Loucy (cell line): ENCODE data around the gene ULK3.

Experiments used
- EZH2phosphoT487 ChIP-seq: fragments of 200-600 bp; IDR thresholded peaks from 2 replicates; pipeline ENCODE4 v1.6.1; 2018; ENCODE audit warnings: antibody characterized with exemption, mild to moderate bottlenecking, moderate library complexity, borderline replicate concordance
- TF ChIP-seq, protein P1 (sequence below): fragments of 200-600 bp; sonication (generic); conservative IDR thresholded peaks from 2 replicates; pipeline ENCODE4 v1.5.1; 2014; ENCODE audit warnings: mild to moderate bottlenecking, antibody characterized with exemption, low read length

- TF ChIP-seq EZH2phosphoT487 = no peak
- TF ChIP-seq, protein P1, sequence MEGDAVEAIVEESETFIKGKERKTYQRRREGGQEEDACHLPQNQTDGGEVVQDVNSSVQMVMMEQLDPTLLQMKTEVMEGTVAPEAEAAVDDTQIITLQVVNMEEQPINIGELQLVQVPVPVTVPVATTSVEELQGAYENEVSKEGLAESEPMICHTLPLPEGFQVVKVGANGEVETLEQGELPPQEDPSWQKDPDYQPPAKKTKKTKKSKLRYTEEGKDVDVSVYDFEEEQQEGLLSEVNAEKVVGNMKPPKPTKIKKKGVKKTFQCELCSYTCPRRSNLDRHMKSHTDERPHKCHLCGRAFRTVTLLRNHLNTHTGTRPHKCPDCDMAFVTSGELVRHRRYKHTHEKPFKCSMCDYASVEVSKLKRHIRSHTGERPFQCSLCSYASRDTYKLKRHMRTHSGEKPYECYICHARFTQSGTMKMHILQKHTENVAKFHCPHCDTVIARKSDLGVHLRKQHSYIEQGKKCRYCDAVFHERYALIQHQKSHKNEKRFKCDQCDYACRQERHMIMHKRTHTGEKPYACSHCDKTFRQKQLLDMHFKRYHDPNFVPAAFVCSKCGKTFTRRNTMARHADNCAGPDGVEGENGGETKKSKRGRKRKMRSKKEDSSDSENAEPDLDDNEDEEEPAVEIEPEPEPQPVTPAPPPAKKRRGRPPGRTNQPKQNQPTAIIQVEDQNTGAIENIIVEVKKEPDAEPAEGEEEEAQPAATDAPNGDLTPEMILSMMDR = peak; percentile 56
Measured at GRCh38 chr15:74842581-74843444, at the start of gene ULK3.
